K562 (cell line): Measurements from ENCODE around the gene RDH5. TPM values are rescaled to one million over a fixed set of nuclear protein-coding genes. Genes with fewer than 3 reads are reported as not detected.

Experiments
- C11orf30 ChIP-seq: fragments of 450-650 bp; IDR thresholded peaks from 2 replicates; pipeline ENCODE4 v1.6.1; 2016; ENCODE audit warnings: low read depth, mild to moderate bottlenecking
- CREB1 ChIP-seq, 2 experiments: sonication (generic) in 1 of 2; formaldehyde crosslinking in 1 of 2; IDR thresholded peaks; 2 replicates each; pipeline versions ENCODE4 v1.6.1 to v1.8.0; 2012 to 2022; ENCODE audit warnings: inconsistent platforms in 1 of 2, mild to moderate bottlenecking in 1 of 2, missing genetic modification reagents in 1 of 2, moderate library complexity in 1 of 2
- E2F8 ChIP-seq: fragments of 450-650 bp; IDR thresholded peaks from 2 replicates; pipeline ENCODE4 v1.7.1; 2018; ENCODE audit warnings: mild to moderate bottlenecking, low read depth; ENCODE audit not compliant: partially characterized antibody
- EGR1 ChIP-seq: fragments of 450-650 bp; conservative IDR thresholded peaks from 2 replicates; pipeline ENCODE4 v1.6.1; 2017; ENCODE audit warnings: mild to moderate bottlenecking
- HES1 ChIP-seq: fragments of 450-650 bp; IDR thresholded peaks from 2 replicates; pipeline ENCODE4 v1.6.1; 2016; ENCODE audit warnings: low read depth, mild to moderate bottlenecking, moderate library complexity
- KDM4B ChIP-seq, 2 experiments: fragments of 450-650 bp in 1 of 2; sonication (generic) in 1 of 2; IDR thresholded peaks; 2 replicates each; pipeline ENCODE4 v1.6.1; 2016 to 2017; ENCODE audit warnings: borderline replicate concordance in 2 of 2, antibody characterized with exemption in 1 of 2, low read depth in 1 of 2, mild to moderate bottlenecking in 1 of 2
- MBD1 ChIP-seq: fragments of 250-450 bp; sonication (Bioruptor Pico); IDR thresholded peaks from 2 replicates; pipeline ENCODE4 v1.8.0; 2022; ENCODE audit warnings: inconsistent platforms
- RREB1 ChIP-seq: fragments of 250-450 bp; sonication (Bioruptor Pico); IDR thresholded peaks from 2 replicates; pipeline ENCODE4 v1.4.0; 2020
- SMAD3 ChIP-seq: fragments of 450-650 bp; formaldehyde crosslinking; conservative IDR thresholded peaks from 2 replicates; pipeline ENCODE4 v1.4.0; 2020; ENCODE audit warnings: mild to moderate bottlenecking
- TEAD4 ChIP-seq, 2 experiments: sonication (generic) in 1 of 2; formaldehyde crosslinking in 1 of 2; IDR thresholded peaks; 2 replicates each; pipeline versions ENCODE4 v1.6.1 to v1.8.0; 2012 to 2022; ENCODE audit warnings: borderline replicate concordance in 1 of 2, inconsistent platforms in 1 of 2, low read length in 1 of 2, mild to moderate bottlenecking in 1 of 2, missing genetic modification reagents in 1 of 2
- ZNF253 ChIP-seq: fragments of 250-450 bp; sonication (Bioruptor Pico); conservative IDR thresholded peaks from 2 replicates; pipeline ENCODE4 v1.6.1; 2021; ENCODE audit warnings: mild to moderate bottlenecking
- ZNF263 ChIP-seq: sonication (generic); formaldehyde crosslinking; IDR thresholded peaks from 2 replicates; pipeline ENCODE4 v1.8.0; 2022; ENCODE audit warnings: mild to moderate bottlenecking, missing genetic modification reagents, borderline replicate concordance
- ZNF274 ChIP-seq: IDR thresholded peaks from 2 replicates; pipeline ENCODE4 v1.6.1; 2011; ENCODE audit warnings: low read depth, mild to moderate bottlenecking, low read length, moderate library complexity, borderline replicate concordance
- ZZZ3 ChIP-seq: fragments of 450-650 bp; IDR thresholded peaks from 2 replicates; pipeline ENCODE4 v1.6.1; 2016; ENCODE audit warnings: antibody characterized with exemption, mild to moderate bottlenecking, moderate library complexity
- polyA plus RNA-seq, 8 experiments: library from polyadenylated mRNA; depleted of rRNA in 4 of 8; stranded (reverse) in 5 of 8; unstranded in 3 of 8; fragments of >200 nt; fragmentation: Nextera tagmentation in 2 of 8; fragmentation: Illumina TruSeq in 1 of 8; extraction: Ambion mirVana in 2 of 8; extraction: Trizol in 1 of 8; gene quantifications; 2 replicates each; pipeline versions ENCODE4 v1.2.1 to v1.2.3, GENCODE V29; 2011 to 2014; ENCODE audit warnings: inconsistent platforms in 1 of 8, missing spikeins in 1 of 8
- total RNA-seq, 7 experiments: library from RNA; depleted of rRNA in 6 of 7; stranded (reverse); fragments of >200 nt in 6 of 7; fragmentation: Illumina TruSeq in 2 of 7; extraction: Trizol in 2 of 7; gene quantifications; 2 replicates each; pipeline versions ENCODE4 v1.2.1 to v1.2.3, GENCODE V29; 2011 to 2021; ENCODE audit warnings: low replicate concordance in 1 of 7

Gene RDH5
- total and polyA plus RNA-seq, 9 of the 15 experiments (the other 6 are each of a cell fraction or from before 2014, with no cell fraction given): 0.28 to 2.0 (median 1.1) TPM; not detected in 1

- TF ChIP-seq SMAD3 (CRISPR knock-in tag) (no peak), ZNF274 (no peak), TEAD4 (IDR thresholded peaks at IDR 0.05; ENCODE audit: low read length) (no peak), TEAD4 (CRISPR knock-in tag; IDR thresholded peaks at IDR 0.05; ENCODE audit: borderline replicate concordance) (no peak), EGR1 (peak; percentile 99), MBD1 (CRISPR knock-in tag) (no peak), ZNF253 (CRISPR knock-in tag) (no peak), C11orf30 (no peak), ZZZ3 (no peak), E2F8 (no peak), ZNF263 (CRISPR knock-in tag) (no peak), RREB1 (0 out of 2 replicates have a peak, but pooled peaks have one; percentile 52), CREB1 (IDR thresholded peaks at IDR 0.05) (peak; percentile 85), CREB1 (CRISPR knock-in tag; IDR thresholded peaks at IDR 0.05) (peak; percentile 79), KDM4B (IDR thresholded peaks at IDR 0.05; ENCODE audit: borderline replicate concordance in 2 of 2, low read depth in 1 of 2) (0 out of 4 replicates have a peak, but pooled peaks of 1 of the 2 experiments have one; percentile 79), HES1 (0 out of 2 replicates have a peak, but pooled peaks have one; percentile 39)
These were observed 9.0 kb downstream of the RDH5 start, which contains the start of gene CD63 (continued) for GRCh38 chr12:55728939-55729818.
